Epithelial cell of proximal tubule (primary cell): ENCODE results near the gene GPER1. TPM values are rescaled to one million over a fixed set of nuclear protein-coding genes. Genes with fewer than 3 reads are reported as not detected.

Experiments
- DNase-seq: peaks from one replicate; pipeline ENCODE4 v3.0.0-alpha.2; 2011; ENCODE audit warnings: low read depth
- H3K4me3 ChIP-seq: 2 replicates; pipeline ENCODE4 v1.5.1; 2011; ENCODE audit warnings: low read depth, mild to moderate bottlenecking, low read length
- total RNA-seq: library from RNA; depleted of rRNA; stranded (reverse); fragments of >200 nt; gene quantifications from 2 replicates; pipeline ENCODE4 v1.2.3, GENCODE V29; 2015
- TF ChIP-seq, protein P1 (sequence below): conservative IDR thresholded peaks from 2 replicates; pipeline ENCODE4 v1.5.1; 2012; ENCODE audit warnings: low read depth, mild to moderate bottlenecking, low read length

The GPER1 gene
- total RNA-seq, 1 donor from 2014 or later: 0.81 TPM

GRCh38 chr7:1044189-1045068, 43.5 kb upstream of the GPER1 start, which contains the start of gene GPR146:
Gene GPR146 (plus strand): TSS chr7:1044546. CDS start chr7:1057516, 12,970 bp downstream.
- TF ChIP-seq, protein P1, sequence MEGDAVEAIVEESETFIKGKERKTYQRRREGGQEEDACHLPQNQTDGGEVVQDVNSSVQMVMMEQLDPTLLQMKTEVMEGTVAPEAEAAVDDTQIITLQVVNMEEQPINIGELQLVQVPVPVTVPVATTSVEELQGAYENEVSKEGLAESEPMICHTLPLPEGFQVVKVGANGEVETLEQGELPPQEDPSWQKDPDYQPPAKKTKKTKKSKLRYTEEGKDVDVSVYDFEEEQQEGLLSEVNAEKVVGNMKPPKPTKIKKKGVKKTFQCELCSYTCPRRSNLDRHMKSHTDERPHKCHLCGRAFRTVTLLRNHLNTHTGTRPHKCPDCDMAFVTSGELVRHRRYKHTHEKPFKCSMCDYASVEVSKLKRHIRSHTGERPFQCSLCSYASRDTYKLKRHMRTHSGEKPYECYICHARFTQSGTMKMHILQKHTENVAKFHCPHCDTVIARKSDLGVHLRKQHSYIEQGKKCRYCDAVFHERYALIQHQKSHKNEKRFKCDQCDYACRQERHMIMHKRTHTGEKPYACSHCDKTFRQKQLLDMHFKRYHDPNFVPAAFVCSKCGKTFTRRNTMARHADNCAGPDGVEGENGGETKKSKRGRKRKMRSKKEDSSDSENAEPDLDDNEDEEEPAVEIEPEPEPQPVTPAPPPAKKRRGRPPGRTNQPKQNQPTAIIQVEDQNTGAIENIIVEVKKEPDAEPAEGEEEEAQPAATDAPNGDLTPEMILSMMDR: peak; percentile 61
- peak; percentile 49 for DNase-seq
- H3K4me3 ChIP-seq: peak within 1 kb of the TSS; percentile 68

- peak overlapping the region; percentile 68 for H3K4me3 ChIP-seq
- DNase-seq: peak; percentile 69
- TF ChIP-seq, protein P1: no peak
These were observed 42.5 kb upstream of the GPER1 start for GRCh38 chr7:1045069-1046063.

DNA sequence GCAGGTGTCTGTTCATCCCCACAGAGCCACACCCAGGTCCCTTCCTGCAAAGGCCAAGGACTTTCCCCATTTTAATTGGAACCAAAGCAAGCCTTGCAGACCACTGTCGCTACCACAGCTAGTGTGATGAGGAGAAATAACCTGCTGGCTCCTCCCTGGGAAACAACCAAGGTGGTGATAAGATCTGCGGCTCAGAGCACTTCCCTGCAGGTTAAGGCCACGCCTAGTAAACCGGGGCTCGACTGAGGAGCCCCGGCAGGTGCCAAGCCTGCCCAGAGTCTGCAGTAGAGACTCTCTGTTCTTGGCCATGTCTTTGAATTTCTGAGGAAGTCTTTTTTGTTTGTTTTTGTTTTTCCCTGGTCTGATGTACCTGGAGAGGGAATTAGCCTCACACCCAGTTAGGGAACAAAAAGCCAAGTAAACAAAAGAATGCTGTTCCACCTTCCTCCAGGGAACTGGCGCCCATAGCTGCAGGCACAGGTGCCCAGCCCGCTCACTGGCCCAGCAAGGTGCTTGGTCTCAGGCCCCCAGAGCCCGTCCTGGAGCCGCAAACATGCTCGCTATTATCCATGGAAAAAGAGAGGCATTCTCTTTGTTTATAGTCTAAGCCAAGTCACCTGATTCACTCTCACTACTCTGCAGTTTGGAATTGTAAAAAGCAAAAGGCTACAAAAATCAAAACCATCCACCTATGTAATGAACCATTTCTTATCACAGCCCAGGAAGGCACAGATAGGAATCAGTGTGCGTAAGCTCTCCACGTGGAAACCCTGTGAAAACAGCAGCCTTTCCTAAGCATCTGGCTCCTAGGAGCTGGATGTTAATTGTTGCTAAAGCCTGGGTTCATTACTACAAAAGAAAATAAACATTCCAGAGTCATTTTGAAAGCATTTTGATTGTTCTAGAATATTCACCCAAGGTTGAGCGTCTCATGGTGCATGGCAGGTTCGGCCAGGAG, 40.9 kb upstream of the GPER1 start:
- H3K4me3 ChIP-seq: no peak overlapping the region
- DNase-seq: no peak
- TF ChIP-seq, protein P1: no peak

- TF ChIP-seq, protein P1: no peak
- no peak for DNase-seq
- no peak overlapping the region for H3K4me3 ChIP-seq
These were observed 38.7 kb upstream of the GPER1 start for GRCh38 chr7:1049006-1049741.

DNA sequence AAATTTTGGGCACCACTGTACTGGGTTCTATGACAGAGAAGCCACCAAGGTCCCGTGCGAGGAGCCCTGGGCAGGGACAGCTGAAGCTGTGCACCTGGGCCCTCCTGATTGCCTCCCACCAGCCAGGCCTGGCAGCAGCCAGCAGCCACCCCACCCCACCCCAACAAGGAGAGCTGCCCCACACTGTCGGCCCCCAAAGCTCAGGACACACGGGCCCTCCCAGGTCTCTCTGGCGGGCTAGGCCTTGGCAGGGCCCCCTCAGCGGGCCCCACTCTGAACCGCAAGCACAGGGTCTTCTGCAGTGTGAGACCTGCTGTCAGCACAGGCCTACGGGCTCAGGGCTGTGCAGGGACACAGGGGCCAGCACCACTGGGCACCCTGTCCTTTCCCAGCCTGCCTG, 38.1 kb upstream of the GPER1 start:
- H3K4me3 ChIP-seq: no peak overlapping the region
- TF ChIP-seq, protein P1: no peak
- DNase-seq: no peak
